Esophagus squamous epithelium (tissue), 5 donors: ENCODE data around the gene DYNLL1. TPM values are rescaled to one million over a fixed set of nuclear protein-coding genes. Genes with fewer than 3 reads are reported as not detected.
"Not testable (repeated sequence)": the region's sequence is repeated elsewhere in the genome, so short reads cannot be mapped to it uniquely, and the experiment has no call there.

Experiments used
- DNase-seq: peaks from one replicate; lab custom pipeline; 2025; lab: John Stamatoyannopoulos, UW
- H3K27ac ChIP-seq, 4 donors: fragments of 200-600 bp; sonication (generic); one replicate each; pipeline ENCODE4 v1.5.1; 2016 to 2019; ENCODE audit warnings: mild to moderate bottlenecking in 1 of 4
- H3K27me3 ChIP-seq, 4 donors: fragments of 200-600 bp; sonication (generic); 1 replicate in 3 of 4; 2 replicates in 1 of 4; pipeline versions ENCODE4 v1.5.1 to v1.6.0; 2017 to 2021; ENCODE audit warnings: antibody characterized with exemption in 1 of 4
- H3K36me3 ChIP-seq, 3 donors: fragments of 200-600 bp; sonication (generic); one replicate each; pipeline ENCODE4 v1.5.1; 2016 to 2019
- H3K4me1 ChIP-seq, 3 donors: fragments of 200-600 bp; sonication (generic); one replicate each; pipeline ENCODE4 v1.5.1; 2017 to 2019
- H3K4me3 ChIP-seq, 4 donors: fragments of 200-600 bp; sonication (generic); 1 replicate in 3 of 4; 2 replicates in 1 of 4; pipeline ENCODE4 v1.5.1; 2016 to 2019; ENCODE audit warnings: mild to moderate bottlenecking in 2 of 4, moderate library complexity in 1 of 4
- H3K9me3 ChIP-seq, 3 donors: fragments of 200-600 bp; sonication (generic); one replicate each; pipeline ENCODE4 v1.5.1; 2016 to 2019
- POLR2A ChIP-seq, 4 donors: fragments of 450-650 bp; IDR thresholded peaks; one replicate each; pipeline ENCODE4 v1.6.1; 2017; ENCODE audit warnings: antibody characterized with exemption in 4 of 4, mild to moderate bottlenecking in 4 of 4, moderate library complexity in 3 of 4
- WGBS, 2 donors: methylation state at CpG; one replicate each; pipeline ENCODE4 v1.1.5; 2018; 5-methylcytosine and 5-hydroxymethylcytosine counted together
- intact Hi-C: fragments of 100-400 bp; cut with DNase I; formaldehyde crosslinking; loops from one replicate; pipeline ENCODE4 v1.15.0; 2022
- total RNA-seq, 4 donors: library from RNA; depleted of rRNA; stranded (reverse); fragments of >200 nt; gene quantifications; one replicate each; pipeline ENCODE4 v1.1.0, GENCODE V29; 2016
- TF ChIP-seq, protein P1 (sequence below), 6 experiments: fragments of 450-650 bp in 4 of 6; fragments of 200-600 bp in 2 of 6; sonication (generic) in 2 of 6; IDR thresholded peaks; one replicate each; pipeline ENCODE4 v1.5.1; 2016 to 2019; ENCODE audit warnings: antibody characterized with exemption in 6 of 6, mild to moderate bottlenecking in 4 of 6, moderate library complexity in 4 of 6
- donor health status: DM: yes; HTN: yes; CAD: no.

The DYNLL1 gene
- total RNA-seq, 4 donors from 2014 or later = 368 to 605 (median 490) TPM

DNA sequence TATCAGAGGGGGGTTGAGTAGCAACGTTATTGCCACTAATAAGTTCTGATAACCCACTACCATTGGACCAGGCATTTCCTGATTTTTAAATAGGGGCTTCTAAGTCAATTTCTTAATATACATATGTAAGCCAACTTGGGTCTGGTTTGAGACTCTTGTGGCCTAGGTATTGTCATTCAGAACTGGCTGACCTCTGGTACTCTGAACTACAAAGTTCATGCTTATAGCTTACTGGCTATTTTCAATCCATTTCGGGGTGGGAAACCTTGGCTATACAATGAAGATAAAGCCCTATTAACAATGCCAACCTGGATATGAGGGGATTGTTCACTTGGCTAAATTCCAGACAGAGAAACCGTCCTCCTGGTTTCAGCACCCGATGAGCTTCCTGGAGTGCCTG, 8.7 kb downstream of the DYNLL1 start:
- H3K27ac ChIP-seq = no peak overlapping the region
- H3K27me3 ChIP-seq = no peaks in the 10 kb centered on the region
- no peak overlapping the region for H3K4me3 ChIP-seq
- WGBS, 2 donors = 71 to 91% methylated on average over 4 of the region's 4 CpGs
- TF ChIP-seq POLR2A (IDR thresholded peaks at IDR 0.05) = no peak
- TF ChIP-seq, protein P1, sequence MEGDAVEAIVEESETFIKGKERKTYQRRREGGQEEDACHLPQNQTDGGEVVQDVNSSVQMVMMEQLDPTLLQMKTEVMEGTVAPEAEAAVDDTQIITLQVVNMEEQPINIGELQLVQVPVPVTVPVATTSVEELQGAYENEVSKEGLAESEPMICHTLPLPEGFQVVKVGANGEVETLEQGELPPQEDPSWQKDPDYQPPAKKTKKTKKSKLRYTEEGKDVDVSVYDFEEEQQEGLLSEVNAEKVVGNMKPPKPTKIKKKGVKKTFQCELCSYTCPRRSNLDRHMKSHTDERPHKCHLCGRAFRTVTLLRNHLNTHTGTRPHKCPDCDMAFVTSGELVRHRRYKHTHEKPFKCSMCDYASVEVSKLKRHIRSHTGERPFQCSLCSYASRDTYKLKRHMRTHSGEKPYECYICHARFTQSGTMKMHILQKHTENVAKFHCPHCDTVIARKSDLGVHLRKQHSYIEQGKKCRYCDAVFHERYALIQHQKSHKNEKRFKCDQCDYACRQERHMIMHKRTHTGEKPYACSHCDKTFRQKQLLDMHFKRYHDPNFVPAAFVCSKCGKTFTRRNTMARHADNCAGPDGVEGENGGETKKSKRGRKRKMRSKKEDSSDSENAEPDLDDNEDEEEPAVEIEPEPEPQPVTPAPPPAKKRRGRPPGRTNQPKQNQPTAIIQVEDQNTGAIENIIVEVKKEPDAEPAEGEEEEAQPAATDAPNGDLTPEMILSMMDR (IDR thresholded peaks at IDR 0.05) = no peak
- H3K9me3 ChIP-seq = no peaks in the 10 kb centered on the region
- peaks cover 0 to 87% (median 8%) of the 10 kb centered on the region in 3 donors for H3K36me3 ChIP-seq
- intact Hi-C loops = no loop called here
- DNase-seq = no peak
- H3K4me1 ChIP-seq = no peaks in the 10 kb centered on the region

DNA sequence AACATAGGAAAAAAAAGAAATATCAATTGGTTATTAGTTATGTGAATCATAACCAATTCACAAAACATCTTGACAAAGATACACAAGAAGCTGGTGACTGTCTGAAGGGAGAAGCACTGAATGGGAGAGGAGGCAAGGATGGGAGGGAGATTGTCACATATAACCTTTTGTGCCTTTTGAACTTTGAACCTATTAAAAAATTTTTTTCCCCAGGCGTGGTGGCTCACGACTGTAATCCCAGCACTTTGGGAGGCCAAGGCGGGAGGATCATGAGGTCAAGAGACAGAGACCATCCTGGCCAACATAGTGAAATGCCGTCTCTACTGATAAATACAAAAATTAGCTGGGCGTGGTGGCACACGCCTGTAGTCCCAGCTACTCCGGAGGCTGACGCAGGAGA, 12.6 kb downstream of the DYNLL1 start:
- Histone ChIP-seq H3K27me3 (no peaks in the 10 kb centered on the region), H3K4me1 (no peaks in the 10 kb centered on the region), H3K36me3 (peaks cover 0 to 97% (median 11%) of the 10 kb centered on the region in 3 donors), H3K9me3 (no peaks in the 10 kb centered on the region), H3K27ac (no peak overlapping the region), H3K4me3 (no peak overlapping the region)
- DNase-seq = no peak
- no peak for TF ChIP-seq POLR2A (IDR thresholded peaks at IDR 0.05)
- TF ChIP-seq, protein P1 (IDR thresholded peaks at IDR 0.05) = no peak
- intact Hi-C loops = no loop called here
- WGBS, 2 donors = 93 to 94% methylated on average over 6 to 8 of the region's 8 CpGs

DNA sequence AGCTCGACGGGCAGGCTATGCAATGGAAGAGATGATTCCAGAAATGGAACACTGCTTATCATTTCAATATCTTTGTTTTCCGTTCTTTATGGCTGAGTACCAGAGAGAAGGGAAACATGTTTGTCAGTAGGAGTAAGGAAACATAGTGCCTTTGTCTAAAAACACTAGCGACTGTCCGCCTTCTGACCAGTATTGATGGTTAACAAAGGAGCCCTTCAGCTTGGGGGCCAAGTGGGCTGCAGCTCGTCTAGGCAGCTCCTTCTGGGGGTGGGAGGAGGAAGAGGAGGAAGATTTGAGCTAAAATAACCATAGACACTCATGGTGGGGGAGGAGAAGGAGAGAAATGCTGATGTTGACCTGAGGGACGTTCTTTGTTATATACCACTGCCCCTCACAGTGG, 18.1 kb downstream of the DYNLL1 start:
- DNase-seq = no peak
- H3K36me3 ChIP-seq = peaks cover 0 to 98% (median 20%) of the 10 kb centered on the region in 3 donors
- H3K27ac ChIP-seq = no peak overlapping the region
- no peaks in the 10 kb centered on the region for H3K4me1 ChIP-seq
- H3K27me3 ChIP-seq = no peaks in the 10 kb centered on the region
- H3K9me3 ChIP-seq = no peaks in the 10 kb centered on the region
- TF ChIP-seq, protein P1 (IDR thresholded peaks at IDR 0.05) = no peak
- no peak for TF ChIP-seq POLR2A (IDR thresholded peaks at IDR 0.05)
- H3K4me3 ChIP-seq = no peak overlapping the region
- intact Hi-C loops = no loop called here
- 87 to 93% methylated on average over 6 to 7 of the region's 7 CpGs for WGBS, 2 donors

DNA sequence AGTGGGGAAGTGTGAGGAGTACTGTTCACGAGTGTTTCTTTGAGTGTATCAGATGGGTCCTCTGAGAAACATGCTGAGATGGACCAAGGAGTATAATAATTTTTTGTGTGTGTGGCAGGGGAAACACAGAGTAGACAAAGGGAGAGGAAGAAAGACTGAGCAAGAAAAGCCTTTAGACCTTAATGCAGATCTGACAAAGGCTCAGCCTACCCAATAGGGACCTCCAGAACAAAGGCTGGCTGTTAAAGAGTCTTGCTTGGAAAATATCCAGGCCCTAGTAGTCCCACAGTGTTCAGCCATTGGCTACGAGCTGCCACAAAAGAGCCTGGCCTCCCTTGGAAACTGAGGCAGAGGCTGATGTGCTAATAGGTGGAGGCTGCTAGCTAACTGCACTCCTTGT, 19.6 kb downstream of the DYNLL1 start:
- H3K36me3 ChIP-seq = peaks cover 0 to 92% (median 15%) of the 10 kb centered on the region in 3 donors

DNA sequence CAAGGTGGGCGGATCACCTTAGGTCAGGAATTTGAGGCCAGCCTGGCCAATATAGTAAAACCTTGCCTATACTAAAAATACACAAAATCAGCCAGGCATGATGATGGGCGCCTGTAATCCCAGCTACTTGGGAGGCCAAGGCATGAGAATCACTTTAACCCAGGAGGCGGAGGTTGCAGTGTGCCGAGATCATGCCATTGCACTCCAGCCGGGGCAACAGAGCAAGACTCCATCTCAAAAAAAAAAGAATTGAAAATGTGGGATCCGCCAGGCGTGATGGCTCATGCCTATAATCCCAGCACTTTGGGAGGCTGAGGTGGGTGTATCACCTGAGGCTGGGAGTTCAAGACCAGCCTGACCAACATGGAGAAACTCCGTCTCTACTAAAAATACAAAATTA, 23.4 kb downstream of the DYNLL1 start:
- H3K9me3 ChIP-seq, H3K27me3 ChIP-seq, intact Hi-C loops, DNase-seq, H3K4me1 ChIP-seq, H3K4me3 ChIP-seq, H3K27ac ChIP-seq: not testable (repeated sequence)
- 87 to 92% methylated on average over 7 to 8 of the region's 8 CpGs for WGBS, 2 donors
- peaks cover 0 to 79% (median 15%) of the 10 kb centered on the region in 3 donors for H3K36me3 ChIP-seq

More for the DNA sequence above, 19.6 kb downstream of the DYNLL1 start:
- intact Hi-C loops = no loop called here
- DNase-seq = no peak
- Histone ChIP-seq H3K27me3 (no peaks in the 10 kb centered on the region), H3K27ac (no peak overlapping the region), H3K9me3 (no peaks in the 10 kb centered on the region), H3K4me1 (no peaks in the 10 kb centered on the region), H3K4me3 (no peak overlapping the region)
- 93 to 96% methylated on average over 2 of the region's 2 CpGs for WGBS, 2 donors
- no peak for TF ChIP-seq POLR2A (IDR thresholded peaks at IDR 0.05)
- TF ChIP-seq, protein P1 (IDR thresholded peaks at IDR 0.05) = no peak

DNA sequence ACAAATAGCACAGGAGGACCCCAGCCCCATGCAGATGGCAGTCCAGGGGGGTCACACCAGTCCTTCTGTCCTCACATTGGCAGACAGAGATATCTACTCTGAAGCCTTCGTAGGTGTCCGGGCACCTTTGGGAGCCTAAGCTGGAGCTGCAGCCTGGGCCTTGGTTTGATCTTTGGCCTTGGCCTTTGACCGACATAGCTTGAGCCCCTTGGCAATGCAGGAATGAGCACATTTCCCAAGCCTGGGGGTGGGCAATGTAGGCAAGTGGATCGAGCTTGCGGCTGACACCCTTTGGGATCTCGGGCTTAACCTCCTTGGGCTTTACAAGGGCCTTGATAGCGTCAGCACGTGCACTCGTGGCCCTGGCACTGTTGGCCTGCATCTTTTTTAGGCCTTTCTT, 26.7 kb downstream of the DYNLL1 start:
- intact Hi-C loops = no loop called here
- H3K27me3 ChIP-seq = no peaks in the 10 kb centered on the region
- no peak overlapping the region for H3K4me3 ChIP-seq
- H3K36me3 ChIP-seq = peaks cover 0 to 54% (median 4%) of the 10 kb centered on the region in 3 donors
- no peak for DNase-seq
- no peaks in the 10 kb centered on the region for H3K4me1 ChIP-seq
- H3K9me3 ChIP-seq = no peaks in the 10 kb centered on the region
- WGBS, 2 donors = 90 to 94% methylated on average over 8 of the region's 9 CpGs
- H3K27ac ChIP-seq = no peak overlapping the region
- TF ChIP-seq POLR2A (IDR thresholded peaks at IDR 0.05) = no peak
- TF ChIP-seq, protein P1 (IDR thresholded peaks at IDR 0.05) = no peak
